GM12878 (cell line): ENCODE measurements around the gene NCKAP5. TPM values are rescaled to one million over a fixed set of nuclear protein-coding genes. Genes with fewer than 3 reads are reported as not detected.

Source experiments
- ATAC-seq: fragments of 200-7000 bp; cut with Tn5 transposase; 3 replicates; pipeline ENCODE4 v1.9.1; 2020; ENCODE audit warnings: mild to moderate bottlenecking, moderate library complexity
- BruUV-seq: library from RNA; stranded (reverse); fragments of 400-500 nt; replicated peaks from 2 replicates; lab custom pipeline; 2021; lab: Mats Ljungman, UMichigan
- CTCF ChIA-PET: fragments of 300-600 bp; sonication (Branson Sonifier 250); formaldehyde crosslinking; extraction: SDS; loops from one replicate; lab custom pipeline; 2021; ENCODE audit warnings: inconsistent platforms; lab: Yijun Ruan, JAX
- POLR2A ChIA-PET: fragments of 350-600 bp; formaldehyde crosslinking; extraction: SDS; loops from one replicate; lab custom pipeline; 2021; ENCODE audit warnings: inconsistent platforms; lab: Charles Lee
- RAD21 ChIA-PET: fragments of 300-600 bp; sonication (Branson Sonifier 250); formaldehyde crosslinking; loops from one replicate; lab custom pipeline; 2023; ENCODE audit warnings: antibody characterized with exemption; ENCODE audit not compliant: unreplicated experiment; lab: Charles Lee
- SMC1A ChIA-PET: fragments of 300-600 bp; sonication (Branson Sonifier 250); formaldehyde crosslinking; loops from one replicate; lab custom pipeline; 2023; ENCODE audit not compliant: unreplicated experiment, uncharacterized antibody; lab: Charles Lee
- DNase-seq: peaks from one replicate; pipeline ENCODE4 v3.0.0-alpha.2; 2011; ENCODE audit warnings: low read depth, low spot score
- FAIRE-seq: peaks from 3 replicates; lab custom pipeline; 2011; peaks lifted over from hg19 to GRCh38; lab: Jason Lieb, UNC
- H2AFZ ChIP-seq: 2 replicates; pipeline ENCODE4 v1.6.0; 2011; ENCODE audit warnings: low read depth, low read length, control low read depth; ENCODE audit not compliant: control insufficient read depth
- H3K27ac ChIP-seq: 2 replicates; pipeline ENCODE4 v1.5.1; 2011; ENCODE audit warnings: control low read depth; ENCODE audit not compliant: control insufficient read depth, insufficient read depth
- H3K27me3 ChIP-seq, 2 experiments: replicated peaks in 1 of 2; 2 replicates each; pipeline versions ENCODE4 v1.6.0 to v1.6.1; 2011; ENCODE audit warnings: low read length in 1 of 2; ENCODE audit not compliant: control insufficient read depth in 2 of 2, insufficient read depth in 2 of 2
- H3K36me3 ChIP-seq, 2 experiments: 2 replicates each; pipeline ENCODE4 v1.5.1; 2011; ENCODE audit warnings: low read length in 1 of 2; ENCODE audit not compliant: control insufficient read depth in 2 of 2, insufficient read depth in 2 of 2
- H3K4me1 ChIP-seq: 2 replicates; pipeline ENCODE4 v1.6.1; 2011; ENCODE audit warnings: mild to moderate bottlenecking, low read length, moderate library complexity, mixed read lengths; ENCODE audit not compliant: control insufficient read depth, insufficient read depth
- H3K4me2 ChIP-seq: 2 replicates; pipeline ENCODE4 v1.6.0; 2011; ENCODE audit warnings: control low read depth; ENCODE audit not compliant: control insufficient read depth, insufficient read depth
- H3K4me3 ChIP-seq: fragments of 200-600 bp; sonication (generic); 2 replicates; pipeline ENCODE4 v1.5.1; 2016
- H3K79me2 ChIP-seq: 2 replicates; pipeline ENCODE4 v1.6.0; 2011; ENCODE audit warnings: low read length; ENCODE audit not compliant: control insufficient read depth, insufficient read depth
- H3K9ac ChIP-seq: 2 replicates; pipeline ENCODE4 v1.8.0; 2011; ENCODE audit warnings: low read length, control low read depth, mixed read lengths; ENCODE audit not compliant: control insufficient read depth, insufficient read depth
- H3K9me3 ChIP-seq: replicated peaks from 3 replicates; pipeline ENCODE4 v1.5.1; 2011; ENCODE audit warnings: mild to moderate bottlenecking, low read length; ENCODE audit not compliant: control insufficient read depth, insufficient read depth
- H4K20me1 ChIP-seq: 2 replicates; pipeline ENCODE4 v1.6.0; 2011; ENCODE audit not compliant: control insufficient read depth, insufficient read depth
- CBX3 ChIP-seq: fragments of 200-600 bp; sonication (generic); IDR thresholded peaks from 2 replicates; pipeline ENCODE4 v1.6.1; 2016; ENCODE audit warnings: low read depth, borderline replicate concordance
- CHD2 ChIP-seq: IDR thresholded peaks from 2 replicates; pipeline ENCODE4 v1.6.1; 2011; ENCODE audit warnings: low read depth, low read length, improper control_type of control experiment, borderline replicate concordance
- CREM ChIP-seq: IDR thresholded peaks from 2 replicates; pipeline ENCODE4 v1.6.1; 2014; ENCODE audit warnings: antibody characterized with exemption, low read depth
- MEF2B ChIP-seq: fragments of 450-650 bp; IDR thresholded peaks from 2 replicates; pipeline ENCODE4 v1.6.1; 2018; ENCODE audit warnings: mild to moderate bottlenecking, moderate library complexity; ENCODE audit not compliant: partially characterized antibody, poor library complexity, severe bottlenecking
- MTA3 ChIP-seq: IDR thresholded peaks from 2 replicates; pipeline ENCODE4 v1.6.1; 2012; ENCODE audit warnings: low read length, inconsistent platforms, borderline replicate concordance
- SMAD1 ChIP-seq: fragments of 450-650 bp; IDR thresholded peaks from 2 replicates; pipeline ENCODE4 v1.6.1; 2018; ENCODE audit warnings: mild to moderate bottlenecking, low read depth; ENCODE audit not compliant: partially characterized antibody
- SMARCA5 ChIP-seq: fragments of 450-650 bp; IDR thresholded peaks from 2 replicates; pipeline ENCODE4 v1.6.1; 2017; ENCODE audit warnings: mild to moderate bottlenecking
- STAT3 ChIP-seq: IDR thresholded peaks from 2 replicates; pipeline ENCODE4 v1.6.1; 2011; ENCODE audit warnings: low read depth, low read length, improper control_type of control experiment
- TAF1 ChIP-seq: IDR thresholded peaks from 2 replicates; pipeline ENCODE4 v1.6.1; 2011; ENCODE audit warnings: mild to moderate bottlenecking, low read depth, low read length, borderline replicate concordance
- ZNF207 ChIP-seq: fragments of 450-650 bp; IDR thresholded peaks from 2 replicates; pipeline ENCODE4 v1.6.1; 2014; ENCODE audit warnings: antibody characterized with exemption, mild to moderate bottlenecking, borderline replicate concordance
- WGBS: methylation state at CpG from one replicate; pipeline ENCODE4 v1.1.6; 2016; ENCODE audit warnings: low lambda C conversion rate; ENCODE audit not compliant: insufficient replicate concordance, insufficient coverage; ENCODE audit errors: missing lambda C conversion rate; 5-methylcytosine and 5-hydroxymethylcytosine counted together
- in situ Hi-C: fragments of 300-500 bp; cut with MboI; formaldehyde crosslinking; loops from 9 replicates; pipeline ENCODE4 v1.14.3; 2018; ENCODE audit warnings: mixed read lengths
- intact Hi-C: fragments of 100-400 bp; cut with micrococcal nuclease; formaldehyde crosslinking; loops from one replicate; pipeline ENCODE4 v1.14.2; 2022; ENCODE audit not compliant: unreplicated experiment
- polyA plus RNA-seq, 11 experiments: library from polyadenylated mRNA; depleted of rRNA in 4 of 11; unstranded in 6 of 11; stranded (reverse) in 5 of 11; fragments of >200 nt; fragmentation: Nextera tagmentation in 4 of 11; fragmentation: Illumina TruSeq in 1 of 11; extraction: Ambion mirVana in 4 of 11; extraction: Trizol in 1 of 11; gene quantifications; 1 replicate in 1 of 11; 2 replicates in 10 of 11; pipeline versions ENCODE4 v1.2.1 to v1.2.3, GENCODE V29; 2011 to 2016; ENCODE audit warnings: inconsistent platforms in 2 of 11, missing spikeins in 2 of 11, low read depth in 1 of 11
- total RNA-seq, 4 experiments: library from RNA; depleted of rRNA in 3 of 4; stranded (reverse); fragments of >200 nt in 3 of 4; fragmentation: Illumina TruSeq in 1 of 4; extraction: Trizol in 1 of 4; gene quantifications; 2 replicates each; pipeline versions ENCODE4 v1.2.1 to v1.2.3, GENCODE V29; 2013 to 2021
- TF ChIP-seq, protein P1 (sequence below): IDR thresholded peaks from 2 replicates; pipeline ENCODE4 v1.6.1; 2011; ENCODE audit warnings: borderline replicate concordance, low read depth, mild to moderate bottlenecking, moderate library complexity, low read length; ENCODE audit not compliant: insufficient read depth, poor library complexity, severe bottlenecking
- TF ChIP-seq, protein P2 (sequence below): IDR thresholded peaks from 2 replicates; pipeline ENCODE4 v1.6.1; 2012; ENCODE audit warnings: low read depth, low read length, improper control_type of control experiment

NCKAP5 gene
- total and polyA plus RNA-seq, 10 of the 15 experiments (the other 5 are each of a cell fraction or from before 2014, with no cell fraction given), result 0.06 to 0.44 (median 0.16) TPM

DNA sequence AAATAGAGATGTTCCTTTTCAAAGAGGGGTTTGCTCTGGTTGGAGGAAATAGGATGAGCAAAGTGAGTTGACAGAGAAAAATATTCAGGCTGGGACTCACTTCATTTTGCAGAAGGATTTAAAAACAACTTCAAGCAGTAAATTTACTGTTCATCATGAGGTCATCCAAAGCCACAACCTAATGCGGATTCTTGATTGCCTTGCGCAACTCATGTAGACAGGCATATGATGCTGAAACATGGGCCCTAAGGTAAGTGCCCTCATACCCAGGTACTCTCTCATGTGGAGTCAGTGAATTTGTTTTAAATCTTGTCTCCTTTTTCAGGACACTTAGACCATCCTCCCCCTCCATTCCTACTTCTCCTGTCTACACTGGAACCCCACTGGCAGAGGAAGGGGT lies 846.3 kb downstream of the NCKAP5 start:
- no peaks in the 10 kb centered on the region for H3K9me3 ChIP-seq
- no peak for FAIRE-seq
- 100% methylated on average over 2 of the region's 2 CpGs for WGBS
- POLR2A ChIA-PET, result no interaction called here
- intact Hi-C loops (no loop called here), in situ Hi-C loops (no loop called here)
- no peak for DNase-seq
- no peak overlapping the region for H3K27ac ChIP-seq
- no peak overlapping the region for H3K4me3 ChIP-seq
- BruUV-seq, result no TSS peak
- no peaks in the 10 kb centered on the region for H3K79me2 ChIP-seq
- H3K4me2 ChIP-seq, result no peak overlapping the region
- H3K4me1 ChIP-seq, result no peaks in the 10 kb centered on the region
- TF ChIP-seq, protein P1, sequence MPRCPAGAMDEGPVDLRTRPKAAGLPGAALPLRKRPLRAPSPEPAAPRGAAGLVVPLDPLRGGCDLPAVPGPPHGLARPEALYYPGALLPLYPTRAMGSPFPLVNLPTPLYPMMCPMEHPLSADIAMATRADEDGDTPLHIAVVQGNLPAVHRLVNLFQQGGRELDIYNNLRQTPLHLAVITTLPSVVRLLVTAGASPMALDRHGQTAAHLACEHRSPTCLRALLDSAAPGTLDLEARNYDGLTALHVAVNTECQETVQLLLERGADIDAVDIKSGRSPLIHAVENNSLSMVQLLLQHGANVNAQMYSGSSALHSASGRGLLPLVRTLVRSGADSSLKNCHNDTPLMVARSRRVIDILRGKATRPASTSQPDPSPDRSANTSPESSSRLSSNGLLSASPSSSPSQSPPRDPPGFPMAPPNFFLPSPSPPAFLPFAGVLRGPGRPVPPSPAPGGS, result no peak
- TF ChIP-seq SMARCA5 (no peak), CHD2 (no peak)
- TF ChIP-seq, protein P2, sequence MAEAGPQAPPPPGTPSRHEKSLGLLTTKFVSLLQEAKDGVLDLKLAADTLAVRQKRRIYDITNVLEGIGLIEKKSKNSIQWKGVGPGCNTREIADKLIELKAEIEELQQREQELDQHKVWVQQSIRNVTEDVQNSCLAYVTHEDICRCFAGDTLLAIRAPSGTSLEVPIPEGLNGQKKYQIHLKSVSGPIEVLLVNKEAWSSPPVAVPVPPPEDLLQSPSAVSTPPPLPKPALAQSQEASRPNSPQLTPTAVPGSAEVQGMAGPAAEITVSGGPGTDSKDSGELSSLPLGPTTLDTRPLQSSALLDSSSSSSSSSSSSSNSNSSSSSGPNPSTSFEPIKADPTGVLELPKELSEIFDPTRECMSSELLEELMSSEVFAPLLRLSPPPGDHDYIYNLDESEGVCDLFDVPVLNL, result no peak
- no peak overlapping the region for H3K9ac ChIP-seq
- H2AFZ ChIP-seq, result no peak overlapping the region
- ATAC-seq, result no peak
- CTCF ChIA-PET, result no interaction called here
- no peaks in the 10 kb centered on the region for H4K20me1 ChIP-seq
- RAD21 ChIA-PET, result no interaction called here
- H3K36me3 ChIP-seq, result no peaks in the 10 kb centered on the region
- no peaks in the 10 kb centered on the region for H3K27me3 ChIP-seq
- SMC1A ChIA-PET, result no interaction called here

DNA sequence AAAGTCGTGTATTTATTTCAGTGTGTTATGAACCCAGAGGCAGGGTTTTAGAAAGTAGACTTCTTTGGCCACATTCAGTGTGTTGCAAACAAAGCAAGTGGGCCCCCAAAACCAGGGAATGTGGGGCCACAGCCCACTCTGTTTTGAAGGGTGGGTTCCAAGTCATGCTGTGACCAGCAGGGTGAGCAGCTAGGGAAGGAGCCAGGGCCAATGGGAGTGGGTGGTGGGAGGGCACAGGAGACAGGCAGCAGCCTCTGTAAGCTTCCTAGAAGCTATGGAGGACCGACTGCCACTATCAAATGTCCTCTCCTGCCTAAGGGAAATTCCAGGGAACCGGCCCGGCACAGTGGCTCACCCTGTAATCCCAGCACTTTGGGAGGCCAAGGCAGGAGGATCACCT lies 847.9 kb downstream of the NCKAP5 start:
- POLR2A ChIA-PET, result no interaction called here
- WGBS, result 16% methylated on average over 4 of the region's 4 CpGs
- in situ Hi-C loops, result no loop called here
- TF ChIP-seq STAT3, result no peak
- no peak for TF ChIP-seq TAF1
- no peak for TF ChIP-seq SMAD1
- TF ChIP-seq MTA3, result no peak
- TF ChIP-seq, protein P2, result no peak
- no peak for TF ChIP-seq MEF2B
- no peak for TF ChIP-seq CBX3
- no peak for TF ChIP-seq CREM
- no peak for TF ChIP-seq ZNF207

More for the DNA sequence above, 847.9 kb downstream of the NCKAP5 start:
- DNase-seq (no peak), FAIRE-seq (no peak), ATAC-seq (no peak)
- ChIA-PET CTCF (no interaction called here), RAD21 (no interaction called here), SMC1A (interaction anchor here (1.1 kb wide), 1 partner anchor 84 kb away, joined by 3 read pairs; no protein-coding TSS in a partner anchor)
- intact Hi-C loops, result no loop called here
- Histone ChIP-seq H3K9me3 (no peaks in the 10 kb centered on the region), H3K9ac (no peak overlapping the region), H3K27ac (no peak overlapping the region), H3K4me2 (no peak overlapping the region), H3K4me1 (no peaks in the 10 kb centered on the region), H2AFZ (no peak overlapping the region), H3K27me3 (no peaks in the 10 kb centered on the region), H4K20me1 (no peaks in the 10 kb centered on the region), H3K79me2 (no peaks in the 10 kb centered on the region), H3K4me3 (no peak overlapping the region), H3K36me3 (no peaks in the 10 kb centered on the region)
- BruUV-seq, result no TSS peak
